GM21723 (cell line): ENCODE results near the gene CHST4.
"Not testable (repeated sequence)": the region's sequence is repeated elsewhere in the genome, so short reads cannot be mapped to it uniquely, and the experiment has no call there.

ENCODE experiments used
- ATAC-seq: cut with Tn5 transposase; IDR thresholded peaks from one replicate; pipeline ENCODE4 v1.9.1; 2021; ENCODE audit warnings: mild to moderate bottlenecking, moderate library complexity; ENCODE audit not compliant: unreplicated experiment

CHST4 gene

GRCh38 chr16:71520550-71520949, 5.7 kb upstream of the CHST4 start:
- no peak for ATAC-seq

GRCh38 chr16:71524566-71525553, 1.4 kb upstream of the CHST4 start:
- ATAC-seq: no peak

- no peak for ATAC-seq
These were observed 2.0 kb downstream of the CHST4 start for GRCh38 chr16:71528257-71528656.

DNA sequence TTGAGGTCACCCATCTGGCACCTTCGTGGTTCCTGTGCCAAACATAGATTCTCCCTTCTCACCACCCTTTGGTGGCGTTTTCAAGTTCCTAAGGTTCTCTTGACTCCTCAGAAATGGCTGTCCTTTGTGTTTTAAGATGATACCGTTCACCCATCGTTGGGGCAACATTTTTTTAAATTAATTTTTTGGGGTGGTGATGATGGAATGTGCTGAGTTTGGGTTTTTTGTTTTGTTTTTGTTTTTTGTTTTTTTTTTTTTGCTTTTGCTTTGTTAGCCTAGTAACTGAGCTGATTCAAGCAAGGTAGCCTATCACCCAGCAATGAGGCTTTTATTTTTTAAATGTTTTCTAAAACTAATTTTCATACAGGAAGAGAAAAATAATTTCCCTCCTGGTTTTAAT, 2.6 kb downstream of the CHST4 start:
- ATAC-seq: no peak

GRCh38 chr16:71532366-71532765, 6.1 kb downstream of the CHST4 start:
- ATAC-seq: no peak

GRCh38 chr16:71536752-71537499, 10.7 kb downstream of the CHST4 start:
- no peak for ATAC-seq

- ATAC-seq: peak; percentile 72
These were observed 11.4 kb downstream of the CHST4 start for GRCh38 chr16:71537643-71538042.

GRCh38 chr16:71542377-71542776, 16.2 kb downstream of the CHST4 start:
- ATAC-seq: peak; percentile 68

DNA sequence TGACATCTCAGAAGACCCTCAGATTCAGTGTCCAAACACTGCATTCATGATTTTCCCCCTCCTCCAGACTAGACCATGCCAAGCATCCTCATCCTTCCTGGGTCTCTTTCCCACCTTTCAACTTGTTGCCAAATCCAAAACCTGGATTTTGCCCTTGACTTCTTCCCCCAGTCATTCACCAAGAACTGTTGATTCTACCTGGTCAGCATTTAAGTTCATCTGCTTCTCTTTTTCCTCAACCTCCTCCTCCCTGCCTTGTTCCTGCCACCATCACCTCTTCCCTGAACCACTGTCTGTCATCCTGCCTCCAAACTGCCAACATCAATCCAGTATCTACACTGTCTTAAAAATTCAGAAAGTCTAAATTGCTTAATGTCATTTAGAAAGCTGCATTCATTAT, 20.9 kb downstream of the CHST4 start:
- ATAC-seq: no peak

DNA sequence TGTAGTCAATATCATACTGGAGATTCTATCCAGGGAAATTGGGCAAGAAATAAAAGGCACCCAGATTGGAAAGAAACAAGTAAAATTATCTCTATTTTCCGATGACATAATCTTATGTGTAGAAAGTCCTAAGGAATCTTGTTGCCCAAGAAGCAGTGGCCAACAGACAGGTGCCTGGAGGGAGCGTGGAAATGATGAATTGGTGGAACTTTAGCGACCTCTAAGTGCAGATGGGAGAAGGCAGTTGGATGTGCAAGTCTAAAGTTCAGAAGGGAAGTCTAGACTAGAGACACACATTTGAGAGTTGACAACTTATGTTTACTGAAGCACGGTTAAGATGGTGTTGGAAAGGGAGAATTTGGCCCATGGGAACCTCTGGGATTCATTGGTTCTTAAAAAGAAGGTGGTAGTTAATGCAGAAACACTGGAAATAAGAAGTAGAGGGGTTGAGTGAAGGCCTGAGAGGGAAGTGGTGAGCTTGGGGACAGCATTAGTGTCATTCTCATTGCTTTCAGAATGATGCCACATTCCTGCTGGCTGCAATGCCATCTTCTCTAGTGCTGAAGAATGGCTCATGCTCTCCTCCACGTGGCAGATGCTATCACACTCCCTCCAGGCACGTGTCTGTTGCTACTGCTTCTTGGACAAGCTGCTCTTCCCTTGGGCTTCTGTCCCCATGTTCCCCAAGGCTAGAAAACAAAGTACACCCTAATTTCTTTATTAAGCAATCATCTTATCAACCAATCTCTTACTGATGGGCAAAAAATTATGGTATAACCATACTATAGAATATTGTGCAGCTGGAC, 26.7 kb downstream of the CHST4 start:
- no peak for ATAC-seq

DNA sequence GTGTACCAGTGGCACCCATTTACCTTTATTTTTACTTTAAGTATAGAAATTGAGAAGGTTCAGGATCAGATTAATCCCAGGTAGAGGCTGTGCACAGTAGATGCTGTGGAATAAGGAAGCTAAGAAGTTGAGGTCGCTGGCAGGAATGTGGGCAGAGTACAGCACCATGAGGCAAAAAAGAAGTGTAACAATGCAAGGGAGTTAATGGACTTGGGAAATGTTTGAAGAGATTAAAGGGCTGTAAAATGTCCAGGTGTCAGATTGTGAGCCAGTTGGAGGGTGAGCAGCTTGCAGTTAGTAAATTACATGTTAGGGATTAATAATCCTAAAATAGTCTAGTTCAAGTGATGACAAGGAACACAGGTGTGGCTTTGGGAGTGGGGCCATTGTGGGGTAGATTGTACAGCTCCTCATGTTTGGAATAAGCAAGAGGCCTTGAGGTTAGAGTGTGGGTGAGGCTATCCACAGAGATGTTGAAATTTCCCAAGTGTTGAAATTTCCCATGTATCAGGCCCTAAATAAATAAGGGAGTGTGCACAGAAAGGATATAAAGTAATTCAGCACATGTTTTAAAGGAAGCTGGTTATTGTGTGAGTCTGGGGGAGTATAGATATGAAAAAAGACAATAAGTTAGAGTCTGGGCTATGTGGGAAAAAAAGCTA, 29.1 kb downstream of the CHST4 start:
- no peak for ATAC-seq

GRCh38 chr16:71557299-71557698, 31.1 kb downstream of the CHST4 start:
- no peak for ATAC-seq

DNA sequence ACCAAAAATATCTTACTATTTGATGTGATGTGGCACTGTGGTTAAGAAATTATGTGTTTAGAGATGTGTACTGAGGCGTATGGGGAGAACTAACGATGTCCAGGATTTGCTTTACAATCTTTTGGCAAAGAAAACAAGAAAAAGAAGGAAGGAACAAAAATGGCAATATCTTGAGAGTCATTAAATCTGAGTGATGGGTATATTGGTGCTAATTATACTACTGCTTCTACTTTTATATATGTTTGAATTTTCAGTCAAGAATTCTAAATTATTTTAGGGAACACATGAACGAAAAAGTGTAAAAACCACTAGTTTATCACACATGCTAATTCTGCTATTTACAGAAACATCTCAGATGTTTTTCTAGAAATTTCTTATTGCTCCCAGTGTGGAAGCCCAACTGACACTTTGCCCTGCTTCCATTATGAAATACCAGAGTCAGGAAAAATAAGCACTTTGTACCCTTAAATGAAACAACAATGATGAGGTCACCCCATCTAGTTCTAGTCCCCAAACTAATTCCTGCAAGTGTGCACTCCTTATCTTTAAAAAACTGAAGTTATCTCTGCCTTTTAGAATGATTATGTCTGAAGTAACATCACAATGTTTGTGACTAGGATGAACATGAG, 31.8 kb downstream of the CHST4 start:
- no peak for ATAC-seq

DNA sequence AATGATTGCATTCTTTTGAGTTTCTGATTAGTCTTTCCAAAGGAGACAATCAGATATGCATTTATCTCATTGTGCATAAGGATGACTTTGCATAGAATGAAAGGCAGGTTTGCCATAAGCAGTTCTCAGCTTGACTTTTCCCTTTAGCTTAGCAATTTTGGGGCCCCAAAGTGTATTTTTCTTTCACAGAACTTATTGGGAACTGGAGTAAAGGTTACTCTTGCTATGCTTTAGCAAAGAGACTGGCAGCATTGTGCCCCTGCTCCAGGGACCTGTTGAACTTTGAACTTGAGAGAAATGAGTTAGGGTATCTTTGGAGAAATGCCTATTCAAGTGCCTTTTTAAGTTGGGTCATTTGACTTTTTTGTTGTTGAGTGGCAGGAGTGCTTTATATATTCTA, 33.6 kb downstream of the CHST4 start:
- no peak for ATAC-seq

DNA sequence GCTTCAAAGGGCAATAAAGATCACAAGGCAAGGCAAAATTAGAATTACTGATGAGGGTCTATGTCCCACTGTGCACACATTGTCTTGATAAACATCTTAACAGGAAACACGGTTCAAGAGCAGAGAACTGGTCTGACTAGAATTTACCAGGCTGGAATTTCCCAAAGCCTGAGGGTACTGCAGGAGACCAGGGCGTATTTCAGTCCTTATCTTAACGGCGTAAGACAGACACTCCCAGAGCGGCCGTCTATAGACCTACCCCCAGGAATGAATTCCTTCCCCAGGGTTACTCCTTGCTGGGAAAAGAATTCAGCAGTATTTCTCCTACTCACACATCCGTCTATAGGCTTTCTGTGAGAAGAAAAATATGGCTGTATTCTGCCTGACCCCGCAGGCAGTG, 35.7 kb downstream of the CHST4 start:
- not testable (repeated sequence) for ATAC-seq

DNA sequence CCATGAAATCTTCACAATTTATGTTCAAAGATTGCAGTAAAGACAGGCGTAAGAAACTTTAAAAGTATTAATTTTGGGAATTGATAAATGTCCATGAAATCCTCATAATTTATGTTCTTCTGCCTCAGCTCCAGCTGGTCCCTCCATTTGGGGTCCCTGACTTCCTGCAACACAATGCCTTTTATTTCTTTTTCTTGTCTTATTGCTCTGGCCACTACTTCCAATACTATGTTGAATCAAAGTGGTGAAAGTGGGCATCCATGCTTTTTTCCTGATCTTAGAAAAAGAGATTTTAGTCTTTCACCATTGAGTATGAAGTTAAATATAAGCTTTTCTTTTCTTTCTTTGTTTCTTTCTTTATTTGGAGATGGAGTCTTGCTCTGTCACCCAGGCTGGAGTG, 36.3 kb downstream of the CHST4 start:
- ATAC-seq: no peak

DNA sequence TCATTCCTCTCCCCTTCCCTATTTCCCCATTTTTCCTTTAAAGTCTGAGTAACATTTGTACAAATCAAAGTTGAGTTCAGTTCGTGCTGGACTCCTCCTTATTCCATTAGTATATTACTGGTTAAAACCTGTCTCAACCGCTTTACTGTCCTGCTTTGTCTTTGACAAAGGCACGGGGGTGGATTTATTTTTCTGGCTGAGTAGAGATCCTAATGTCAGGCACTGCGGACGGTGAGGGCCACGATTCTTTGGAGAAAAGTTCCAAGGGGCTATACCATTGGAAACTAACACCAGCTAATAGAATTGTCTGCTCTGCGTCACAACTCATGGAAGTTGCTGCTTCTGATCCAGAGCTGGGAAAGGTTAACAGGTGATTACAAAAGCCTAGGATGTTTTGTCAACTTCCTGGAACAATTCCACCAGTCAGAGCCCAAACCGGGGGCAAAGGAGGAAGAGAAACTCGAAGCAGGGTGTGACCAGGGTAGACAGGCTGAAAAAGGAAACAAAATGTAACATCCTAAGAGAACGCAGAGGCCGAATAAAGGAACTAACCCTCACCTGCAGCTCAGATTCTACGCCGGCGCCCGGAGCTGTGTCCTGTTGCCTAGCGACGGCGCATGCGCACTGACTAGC, 38.2 kb downstream of the CHST4 start:
- peak; percentile 83 for ATAC-seq

GRCh38 chr16:71565812-71566700, 39.8 kb downstream of the CHST4 start:
- ATAC-seq: no peak

DNA sequence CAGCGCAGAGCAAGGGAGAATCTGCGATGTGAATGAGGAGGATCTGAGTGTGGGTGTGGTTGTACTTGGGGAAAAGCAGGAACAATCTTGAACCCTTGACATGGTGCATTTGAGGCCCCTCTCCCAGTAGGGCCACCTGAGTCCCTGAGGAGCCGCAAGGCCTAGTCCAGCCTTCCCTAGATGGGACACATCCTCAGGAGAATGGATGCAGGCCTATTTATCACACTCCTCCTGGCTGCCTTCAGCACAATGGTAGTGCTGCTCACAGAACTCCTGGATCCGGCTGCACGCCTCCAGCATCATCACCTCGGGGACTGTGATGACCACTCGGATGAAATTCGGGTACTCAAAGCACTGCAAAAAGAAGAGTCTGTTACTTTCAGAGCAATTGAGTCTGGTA, 41.7 kb downstream of the CHST4 start:
- no peak for ATAC-seq
